ENCODE data around the gene DIP2C.
A peak's percentile ranks its signal among the peaks of the same experiment; 100 is the strongest.
"Not testable (repeated sequence)": the region's sequence is repeated elsewhere in the genome, so short reads cannot be mapped to it uniquely, and the experiment has no call there.

DIP2C gene

GRCh38 chr10:514137-514671, 175.3 kb downstream of the DIP2C start:
- Histone ChIP-seq H4K91ac (ENCODE audit: low read depth, low read length) (no peak overlapping the region), H2AK5ac (ENCODE audit: low read length) (no peak overlapping the region), H2BK120ac (ENCODE audit: insufficient read depth, low read length, poor library complexity) (no peak overlapping the region), H4K8ac (ENCODE audit: low read depth, low read length) (no peak overlapping the region), H3K27me3 (ENCODE audit: insufficient read depth, low read length) (no peaks in the 10 kb centered on the region), H3K18ac (ENCODE audit: low read length) (no peak overlapping the region), H3K4me1 (ENCODE audit: control insufficient read depth in 1 of 2, insufficient read depth in 2 of 2, low read length in 2 of 2) (peaks cover 2 to 9% of the 10 kb centered on the region in 2 experiments), H3K23ac (ENCODE audit: low read length) (no peak overlapping the region), H2BK12ac (ENCODE audit: low read length) (no peak overlapping the region), H3K9me3 (ENCODE audit: insufficient read depth, low read depth, low read length) (no peaks in the 10 kb centered on the region), H3K27ac (ENCODE audit: low read depth, low read length) (no peak overlapping the region), H3K9ac (ENCODE audit: low read length) (no peak overlapping the region), H4K12ac (ENCODE audit: low read depth, low read length) (no peak overlapping the region), H3K14ac (ENCODE audit: low read length) (no peak overlapping the region), H3K79me2 (ENCODE audit: control insufficient read depth, insufficient read depth, low read length, poor library complexity) (no peaks in the 10 kb centered on the region), H2BK5ac (ENCODE audit: low read depth, low read length, poor library complexity) (no peak overlapping the region), H3K79me1 (ENCODE audit: low read length) (no peaks in the 10 kb centered on the region), H3K4me3 (ENCODE audit: low read depth, low read length) (no peak overlapping the region), H3K4ac (ENCODE audit: low read depth, low read length) (no peak overlapping the region), H3K4me2 (ENCODE audit: low read length) (no peak overlapping the region), H2AFZ (ENCODE audit: insufficient read depth, low read length, poor library complexity) (no peak overlapping the region), H3K36me3 (ENCODE audit: control insufficient read depth in 1 of 2, insufficient read depth in 2 of 2, low read length in 2 of 2) (peaks cover 0 to 2% of the 10 kb centered on the region in 2 experiments)
- DNase-seq = no peak
- WGBS (ENCODE audit: extremely low coverage, insufficient coverage, insufficient read length) = no CpG with 5 or more reads among the region's 22 CpGs

- H3K4me2 ChIP-seq (ENCODE audit: low read length) = no peak overlapping the region
- no peak overlapping the region for H4K91ac ChIP-seq (ENCODE audit: low read depth, low read length)
- no CpG with 5 or more reads among the region's 18 CpGs for WGBS (ENCODE audit: extremely low coverage, insufficient coverage, insufficient read length)
- no peak overlapping the region for H2BK5ac ChIP-seq (ENCODE audit: low read depth, low read length, poor library complexity)
- no peak overlapping the region for H2BK12ac ChIP-seq (ENCODE audit: low read length)
- no peak overlapping the region for H3K4ac ChIP-seq (ENCODE audit: low read depth, low read length)
- H3K79me1 ChIP-seq (ENCODE audit: low read length) = no peaks in the 10 kb centered on the region
- H3K27me3 ChIP-seq (ENCODE audit: insufficient read depth, low read length) = no peaks in the 10 kb centered on the region
- no peak overlapping the region for H4K12ac ChIP-seq (ENCODE audit: low read depth, low read length)
- H3K9ac ChIP-seq (ENCODE audit: low read length) = no peak overlapping the region
- no peak overlapping the region for H3K4me3 ChIP-seq (ENCODE audit: low read depth, low read length)
- no peaks in the 10 kb centered on the region for H3K9me3 ChIP-seq (ENCODE audit: insufficient read depth, low read depth, low read length)
- no peak overlapping the region for H3K23ac ChIP-seq (ENCODE audit: low read length)
- no peak overlapping the region for H3K27ac ChIP-seq (ENCODE audit: low read depth, low read length)
- H2BK120ac ChIP-seq (ENCODE audit: insufficient read depth, low read length, poor library complexity) = no peak overlapping the region
- no peak overlapping the region for H3K14ac ChIP-seq (ENCODE audit: low read length)
- DNase-seq = no peak
- no peak overlapping the region for H3K18ac ChIP-seq (ENCODE audit: low read length)
- peaks cover 2 to 9% of the 10 kb centered on the region in 2 experiments for H3K4me1 ChIP-seq (ENCODE audit: control insufficient read depth in 1 of 2, insufficient read depth in 2 of 2, low read length in 2 of 2)
- H3K36me3 ChIP-seq (ENCODE audit: control insufficient read depth in 1 of 2, insufficient read depth in 2 of 2, low read length in 2 of 2) = peaks cover 0 to 9% of the 10 kb centered on the region in 2 experiments
- H4K8ac ChIP-seq (ENCODE audit: low read depth, low read length) = no peak overlapping the region
- no peaks in the 10 kb centered on the region for H3K79me2 ChIP-seq (ENCODE audit: control insufficient read depth, insufficient read depth, low read length, poor library complexity)
- H2AFZ ChIP-seq (ENCODE audit: insufficient read depth, low read length, poor library complexity) = no peak overlapping the region
- H2AK5ac ChIP-seq (ENCODE audit: low read length) = no peak overlapping the region
Measured at GRCh38 chr10:513393-513792, 176.1 kb downstream of the DIP2C start.

GRCh38 chr10:512661-513060, 176.8 kb downstream of the DIP2C start:
- H3K23ac ChIP-seq (ENCODE audit: low read length); H3K36me3 ChIP-seq (ENCODE audit: control insufficient read depth in 1 of 2, insufficient read depth in 2 of 2, low read length in 2 of 2); H2BK120ac ChIP-seq (ENCODE audit: insufficient read depth, low read length, poor library complexity); H3K9me3 ChIP-seq (ENCODE audit: insufficient read depth, low read depth, low read length); H2BK12ac ChIP-seq (ENCODE audit: low read length); H4K12ac ChIP-seq (ENCODE audit: low read depth, low read length); H2AFZ ChIP-seq (ENCODE audit: insufficient read depth, low read length, poor library complexity); H3K4ac ChIP-seq (ENCODE audit: low read depth, low read length); H3K4me3 ChIP-seq (ENCODE audit: low read depth, low read length); H3K9ac ChIP-seq (ENCODE audit: low read length); H4K8ac ChIP-seq (ENCODE audit: low read depth, low read length); H3K79me1 ChIP-seq (ENCODE audit: low read length); H3K27me3 ChIP-seq (ENCODE audit: insufficient read depth, low read length); H2BK5ac ChIP-seq (ENCODE audit: low read depth, low read length, poor library complexity); H3K4me2 ChIP-seq (ENCODE audit: low read length); H3K4me1 ChIP-seq (ENCODE audit: control insufficient read depth in 1 of 2, insufficient read depth in 2 of 2, low read length in 2 of 2); H4K91ac ChIP-seq (ENCODE audit: low read depth, low read length); DNase-seq; H3K14ac ChIP-seq (ENCODE audit: low read length); H3K18ac ChIP-seq (ENCODE audit: low read length); H3K79me2 ChIP-seq (ENCODE audit: control insufficient read depth, insufficient read depth, low read length, poor library complexity); H3K27ac ChIP-seq (ENCODE audit: low read depth, low read length); H2AK5ac ChIP-seq (ENCODE audit: low read length): not testable (repeated sequence)
- WGBS (ENCODE audit: extremely low coverage, insufficient coverage, insufficient read length) = no CpG with 5 or more reads among the region's 5 CpGs

- Histone ChIP-seq H3K14ac (ENCODE audit: low read length) (no peak overlapping the region), H2AFZ (ENCODE audit: insufficient read depth, low read length, poor library complexity) (no peak overlapping the region), H3K9ac (ENCODE audit: low read length) (no peak overlapping the region), H3K27ac (ENCODE audit: low read depth, low read length) (peak overlapping the region; percentile 4), H2BK120ac (ENCODE audit: insufficient read depth, low read length, poor library complexity) (no peak overlapping the region), H3K27me3 (ENCODE audit: insufficient read depth, low read length) (no peaks in the 10 kb centered on the region), H3K9me3 (ENCODE audit: insufficient read depth, low read depth, low read length) (no peaks in the 10 kb centered on the region), H3K79me2 (ENCODE audit: control insufficient read depth, insufficient read depth, low read length, poor library complexity) (no peaks in the 10 kb centered on the region), H4K8ac (ENCODE audit: low read depth, low read length) (no peak overlapping the region), H2AK5ac (ENCODE audit: low read length) (peak overlapping the region; percentile 69), H2BK5ac (ENCODE audit: low read depth, low read length, poor library complexity) (no peak overlapping the region), H4K12ac (ENCODE audit: low read depth, low read length) (no peak overlapping the region), H3K4ac (ENCODE audit: low read depth, low read length) (no peak overlapping the region), H2BK12ac (ENCODE audit: low read length) (peak overlapping the region; percentile 63), H3K36me3 (ENCODE audit: control insufficient read depth in 1 of 2, insufficient read depth in 2 of 2, low read length in 2 of 2) (peaks cover 6 to 11% of the 10 kb centered on the region in 2 experiments), H4K91ac (ENCODE audit: low read depth, low read length) (no peak overlapping the region), H3K18ac (ENCODE audit: low read length) (no peak overlapping the region), H3K79me1 (ENCODE audit: low read length) (no peaks in the 10 kb centered on the region), H3K4me2 (ENCODE audit: low read length) (no peak overlapping the region), H3K23ac (ENCODE audit: low read length) (no peak overlapping the region), H3K4me3 (ENCODE audit: low read depth, low read length) (no peak overlapping the region), H3K4me1 (ENCODE audit: control insufficient read depth in 1 of 2, insufficient read depth in 2 of 2, low read length in 2 of 2) (peaks cover 2 to 5% of the 10 kb centered on the region in 2 experiments)
- no CpG with 5 or more reads among the region's 14 CpGs for WGBS (ENCODE audit: extremely low coverage, insufficient coverage, insufficient read length)
- no peak for DNase-seq
Measured at GRCh38 chr10:511849-512191, 177.6 kb downstream of the DIP2C start.

All from trophoblast cell (in vitro differentiated cells and primary cell).